Neural cell (in vitro differentiated cells): ENCODE results near the gene SCAANT1. TPM values are rescaled to one million over a fixed set of nuclear protein-coding genes. Genes with fewer than 3 reads are reported as not detected.

ENCODE experiments used
- H2AFZ ChIP-seq: fragments of 200-600, 300-800 bp; sonication (generic), shearing (Covaris generic); 2 replicates; pipeline ENCODE4 v1.6.0; 2014; ENCODE audit warnings: low read depth, mild to moderate bottlenecking, antibody characterized with exemption, low read length, moderate library complexity
- H3F3A ChIP-seq: fragments of 200-600 bp; shearing (Covaris generic); 2 replicates; pipeline ENCODE4 v1.6.1; 2016; ENCODE audit warnings: mild to moderate bottlenecking, moderate library complexity, mixed read lengths, antibody characterized with exemption, low read length; ENCODE audit not compliant: insufficient read depth, poor library complexity, severe bottlenecking
- H3K27ac ChIP-seq: fragments of 200-600, 300-800 bp; sonication (generic), shearing (Covaris generic); 2 replicates; pipeline ENCODE4 v1.5.1; 2014; ENCODE audit warnings: mild to moderate bottlenecking, low read length, moderate library complexity
- H3K27me3 ChIP-seq: fragments of 300-800, 200-600 bp; sonication (generic), shearing (Covaris generic); 2 replicates; pipeline ENCODE4 v1.6.0; 2014; ENCODE audit warnings: mild to moderate bottlenecking, low read depth, low read length, moderate library complexity; ENCODE audit not compliant: insufficient read depth
- H3K36me3 ChIP-seq: fragments of 300-800, 200-600 bp; sonication (generic), shearing (Covaris generic); 2 replicates; pipeline ENCODE4 v1.5.1; 2014; ENCODE audit warnings: mild to moderate bottlenecking, antibody characterized with exemption, low read length, moderate library complexity; ENCODE audit not compliant: insufficient read depth
- H3K4me2 ChIP-seq: fragments of 300-800, 200-600 bp; sonication (generic), shearing (Covaris generic); 2 replicates; pipeline ENCODE4 v1.6.0; 2014; ENCODE audit warnings: mild to moderate bottlenecking, low read length
- H3K4me3 ChIP-seq: fragments of 300-800, 200-600 bp; sonication (generic), shearing (Covaris generic); 2 replicates; pipeline ENCODE4 v1.5.1; 2014; ENCODE audit warnings: mild to moderate bottlenecking, low read length, moderate library complexity
- H3K79me2 ChIP-seq: fragments of 200-600 bp; shearing (Covaris generic); replicated peaks from 2 replicates; pipeline ENCODE4 v1.6.0; 2014; ENCODE audit warnings: mild to moderate bottlenecking, low read length, moderate library complexity; ENCODE audit not compliant: insufficient read depth
- H3K9ac ChIP-seq: fragments of 300-800, 200-600 bp; sonication (generic), shearing (Covaris generic); 2 replicates; pipeline ENCODE4 v1.6.1; 2016; ENCODE audit warnings: mild to moderate bottlenecking, low read length, mixed read lengths
- H3K9me2 ChIP-seq: fragments of 200-600 bp; shearing (Covaris generic); 2 replicates; pipeline ENCODE4 v1.6.1; 2016; ENCODE audit warnings: mild to moderate bottlenecking, low read length, mixed read lengths; ENCODE audit not compliant: insufficient read depth
- H3K9me3 ChIP-seq: fragments of 200-600, 300-800 bp; sonication (generic), shearing (Covaris generic); 2 replicates; pipeline ENCODE4 v1.6.1; 2016; ENCODE audit warnings: mild to moderate bottlenecking, mixed run types, low read length, moderate library complexity, mixed read lengths
- H4K20me1 ChIP-seq: fragments of 200-600 bp; shearing (Covaris generic); 2 replicates; pipeline ENCODE4 v1.6.1; 2016; ENCODE audit warnings: mild to moderate bottlenecking, mixed run types; ENCODE audit not compliant: insufficient read depth
- CTCF ChIP-seq: fragments of 450-650 bp; IDR thresholded peaks from 2 replicates; pipeline ENCODE4 v1.5.1; 2014; ENCODE audit warnings: antibody characterized with exemption, mild to moderate bottlenecking, moderate library complexity; ENCODE audit not compliant: poor library complexity, severe bottlenecking
- EP300 ChIP-seq: fragments of 450-650 bp; conservative IDR thresholded peaks from 2 replicates; pipeline ENCODE4 v1.6.1; 2014; ENCODE audit warnings: antibody characterized with exemption, mild to moderate bottlenecking, moderate library complexity; ENCODE audit not compliant: poor library complexity, severe bottlenecking
- EZH2 ChIP-seq: fragments of 200-600, 300-800 bp; shearing (Covaris generic), sonication (generic); IDR thresholded peaks from 2 replicates; pipeline ENCODE4 v1.6.1; 2014; ENCODE audit warnings: antibody characterized with exemption, low read length, borderline replicate concordance, mild to moderate bottlenecking; ENCODE audit not compliant: insufficient read depth, poor library complexity, severe bottlenecking
- MXI1 ChIP-seq: fragments of 450-650 bp; conservative IDR thresholded peaks from 2 replicates; pipeline ENCODE4 v1.6.1; 2014; ENCODE audit warnings: antibody characterized with exemption, mild to moderate bottlenecking; ENCODE audit not compliant: poor library complexity, severe bottlenecking
- POLR2AphosphoS5 ChIP-seq: IDR thresholded peaks from 2 replicates; pipeline ENCODE4 v1.6.1; 2012
- RAD21 ChIP-seq: fragments of 450-650 bp; conservative IDR thresholded peaks from 2 replicates; pipeline ENCODE4 v1.6.1; 2014; ENCODE audit warnings: antibody characterized with exemption, mild to moderate bottlenecking, moderate library complexity
- REST ChIP-seq: IDR thresholded peaks from 2 replicates; pipeline ENCODE4 v1.6.1; 2012; ENCODE audit warnings: borderline replicate concordance
- SMC3 ChIP-seq: fragments of 450-650 bp; conservative IDR thresholded peaks from 2 replicates; pipeline ENCODE4 v1.6.1; 2014; ENCODE audit warnings: antibody characterized with exemption, mild to moderate bottlenecking, moderate library complexity; ENCODE audit not compliant: poor library complexity
- TAF1 ChIP-seq: IDR thresholded peaks from 2 replicates; pipeline ENCODE4 v1.6.1; 2012; ENCODE audit warnings: low read depth
- polyA plus RNA-seq: library from polyadenylated mRNA; depleted of rRNA; stranded (reverse); fragments of >200 nt; gene quantifications from 2 replicates; pipeline ENCODE4 v1.2.3, GENCODE V29; 2014

SCAANT1 gene
- polyA plus RNA-seq, 1 donor from 2014 or later: not detected

GRCh38 chr3:63926309-63926708, 14.1 kb upstream of the SCAANT1 start:
- H3K27me3 ChIP-seq: no peaks in the 10 kb centered on the region
- no peaks in the 10 kb centered on the region for H3K79me2 ChIP-seq
- no peaks in the 10 kb centered on the region for H4K20me1 ChIP-seq
- no peak overlapping the region for H3K27ac ChIP-seq
- no peak overlapping the region for H3K4me2 ChIP-seq
- H3K9me3 ChIP-seq: no peaks in the 10 kb centered on the region
- no peak overlapping the region for H3K9ac ChIP-seq
- no peaks in the 10 kb centered on the region for H3F3A ChIP-seq
- H2AFZ ChIP-seq: no peak overlapping the region
- TF ChIP-seq MXI1 (no peak), REST (no peak)
- H3K4me3 ChIP-seq: no peak overlapping the region
- H3K9me2 ChIP-seq: no peaks in the 10 kb centered on the region
- no peaks in the 10 kb centered on the region for H3K36me3 ChIP-seq

GRCh38 chr3:63922491-63923199, 10.5 kb upstream of the SCAANT1 start:
- Histone ChIP-seq H4K20me1 (no peaks in the 10 kb centered on the region), H3K9me2 (no peaks in the 10 kb centered on the region), H2AFZ (no peak overlapping the region), H3K79me2 (no peaks in the 10 kb centered on the region), H3K27me3 (no peaks in the 10 kb centered on the region), H3K36me3 (no peaks in the 10 kb centered on the region), H3K9ac (no peak overlapping the region), H3K4me2 (no peak overlapping the region), H3K9me3 (no peaks in the 10 kb centered on the region), H3K4me3 (no peak overlapping the region), H3K27ac (no peak overlapping the region), H3F3A (no peaks in the 10 kb centered on the region)
- TF ChIP-seq RAD21 (no peak), EZH2 (no peak), POLR2AphosphoS5 (no peak), SMC3 (no peak), MXI1 (no peak), EP300 (no peak), TAF1 (no peak), REST (no peak), CTCF (no peak)
